ENCODE data around the gene MMP11.
A peak's percentile ranks its signal among the peaks of the same experiment; 100 is the strongest.

MMP11 gene

DNA sequence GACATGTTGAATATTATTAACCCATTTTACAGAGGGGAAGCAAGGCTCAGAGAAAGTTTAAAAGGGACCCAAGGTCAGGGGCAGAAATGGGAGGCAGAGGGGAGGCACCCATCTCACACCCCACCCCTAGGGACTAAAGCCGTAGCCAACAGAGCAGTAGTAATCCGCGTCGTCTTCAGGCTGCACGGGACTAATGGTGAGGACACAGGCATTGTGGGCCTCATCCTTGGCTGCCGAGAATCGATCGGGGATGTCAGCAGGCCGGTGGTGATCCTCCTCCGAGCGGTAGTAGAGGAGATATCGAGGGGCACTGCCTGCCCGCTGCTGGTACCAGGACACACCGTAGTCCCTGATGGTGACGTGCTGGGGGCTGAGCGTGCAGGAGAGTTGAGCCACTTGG is 19.9 kb upstream of the MMP11 start:
- TF ChIP-seq GATA1 (IDR thresholded peaks at IDR 0.05; ENCODE audit: low read depth, low read length) (no peak), POLR2A (IDR thresholded peaks at IDR 0.05; ENCODE audit: low read length) (no peak)
- DNase-seq = no peak

DNA sequence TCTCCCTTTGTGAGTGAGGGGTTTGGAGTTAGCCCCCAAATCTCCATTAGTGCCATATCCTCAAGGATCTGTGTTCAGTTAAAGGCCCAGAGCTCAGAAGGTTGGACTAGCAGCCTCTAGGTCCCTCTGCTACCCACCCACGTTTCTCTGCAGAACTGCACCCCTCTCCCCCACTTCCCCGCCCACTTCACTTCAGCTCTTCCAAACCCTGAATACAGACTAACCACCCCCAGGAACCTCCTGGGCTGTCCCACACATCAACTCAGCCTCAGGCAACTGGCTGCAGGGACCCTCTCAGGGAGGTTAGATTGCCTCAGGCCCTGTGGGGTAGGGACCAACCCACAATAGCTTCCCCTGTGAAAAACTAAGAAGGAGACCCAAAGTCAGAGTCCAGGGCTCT is 19.3 kb upstream of the MMP11 start:
- TF ChIP-seq POLR2A (IDR thresholded peaks at IDR 0.05; ENCODE audit: low read length) (no peak), GATA1 (IDR thresholded peaks at IDR 0.05; ENCODE audit: low read depth, low read length) (no peak)

DNA sequence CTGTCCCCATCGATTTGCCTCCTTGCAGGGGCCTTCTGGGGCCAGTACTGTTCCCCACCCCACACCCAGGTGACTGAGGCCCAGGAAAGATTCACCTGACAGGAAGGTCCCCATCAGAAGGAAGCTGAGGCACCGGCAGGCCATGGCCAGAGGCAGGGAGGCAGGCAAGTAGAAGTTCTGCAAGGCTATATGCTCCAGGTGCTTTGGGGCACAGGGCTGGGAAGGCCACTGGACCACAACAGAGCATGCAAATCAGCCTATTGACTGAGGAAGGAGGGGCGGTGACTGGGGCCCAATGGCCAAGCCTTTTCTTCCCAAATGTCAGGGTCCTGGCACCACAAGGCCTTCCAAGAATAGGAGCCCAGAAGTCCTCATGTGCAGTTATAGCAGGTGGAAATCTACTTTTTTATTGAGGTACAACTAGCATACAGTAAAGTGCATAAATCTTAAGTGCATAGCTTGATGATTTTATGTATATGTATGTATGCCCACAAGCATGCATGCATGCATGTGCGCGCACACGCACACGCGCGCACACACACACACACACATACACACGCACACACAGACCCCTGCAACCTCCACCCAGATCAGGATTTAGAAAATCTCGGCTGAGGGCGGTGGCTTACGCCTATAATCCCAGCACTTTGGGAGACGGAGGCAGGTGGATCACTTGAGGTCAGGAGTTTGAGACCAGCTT is 18.3 kb upstream of the MMP11 start, which contains the start of gene VPREB3:
TSS of gene VPREB3 (minus strand) at position 206 of the 700 bp plus-strand sequence. CDS start at position 144, 62 bp downstream.
- no peak for TF ChIP-seq POLR2A (IDR thresholded peaks at IDR 0.05; ENCODE audit: low read length)
- TF ChIP-seq GATA1 (IDR thresholded peaks at IDR 0.05; ENCODE audit: low read depth, low read length) = no peak
- no peak for DNase-seq

More for the DNA sequence above, 19.3 kb upstream of the MMP11 start:
- no peak for DNase-seq

DNA sequence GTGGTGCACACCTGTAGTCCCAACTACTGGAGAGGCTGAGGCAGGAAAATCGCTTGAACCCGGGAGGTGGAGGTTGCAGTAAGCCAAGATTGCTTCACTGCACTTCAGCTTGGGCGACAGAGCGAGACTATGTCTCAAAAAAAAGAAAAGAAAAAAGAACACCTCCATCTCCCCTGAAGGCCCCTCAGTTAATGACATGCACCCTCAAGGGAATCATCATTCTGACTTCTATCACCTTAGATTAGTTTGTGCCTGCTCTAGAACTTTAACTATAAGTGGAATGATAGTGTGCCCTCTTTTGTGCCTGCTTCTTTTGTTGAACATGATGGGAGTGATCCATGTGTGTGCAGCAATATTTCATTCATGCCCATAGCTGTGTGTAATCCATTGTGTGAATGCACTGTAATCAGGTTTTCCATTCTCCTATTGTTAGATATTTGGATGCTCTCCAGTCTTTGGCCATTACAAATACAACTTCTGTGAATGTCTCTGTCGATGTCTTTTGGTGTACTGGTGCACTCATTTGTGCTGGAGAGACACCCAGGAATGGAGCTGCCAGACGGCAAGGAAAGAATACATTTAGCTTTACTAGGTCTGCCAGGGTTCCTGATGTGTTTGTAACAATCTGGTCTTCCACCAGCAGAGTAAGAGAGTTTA is 17.5 kb upstream of the MMP11 start:
- no peak for TF ChIP-seq GATA1 (IDR thresholded peaks at IDR 0.05; ENCODE audit: low read depth, low read length)
- TF ChIP-seq POLR2A (IDR thresholded peaks at IDR 0.05; ENCODE audit: low read length) = no peak

DNA sequence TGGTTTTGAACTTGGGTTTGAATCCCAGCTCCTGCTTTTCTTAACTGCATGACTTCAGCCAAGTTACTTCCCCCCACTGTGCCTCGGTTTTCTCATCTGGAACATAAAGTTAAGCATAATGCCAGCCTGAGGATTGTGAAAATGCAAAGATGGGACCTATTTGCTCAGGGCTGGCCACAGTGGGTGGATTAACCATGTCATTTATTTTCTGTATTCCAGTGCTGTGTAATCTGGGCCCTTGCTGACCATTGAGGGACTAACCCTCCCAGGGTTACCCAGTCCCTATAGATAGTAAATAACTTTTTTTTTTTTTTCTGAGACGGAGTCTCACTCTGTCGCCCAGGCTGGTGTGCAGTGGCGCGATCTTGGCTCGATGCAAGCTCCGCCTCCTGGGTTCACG is 16.9 kb upstream of the MMP11 start:
- no peak for TF ChIP-seq POLR2A (IDR thresholded peaks at IDR 0.05; ENCODE audit: low read length)
- no peak for TF ChIP-seq GATA1 (IDR thresholded peaks at IDR 0.05; ENCODE audit: low read depth, low read length)
- no peak for DNase-seq

More for the DNA sequence above, 17.5 kb upstream of the MMP11 start:
- DNase-seq = no peak

DNA sequence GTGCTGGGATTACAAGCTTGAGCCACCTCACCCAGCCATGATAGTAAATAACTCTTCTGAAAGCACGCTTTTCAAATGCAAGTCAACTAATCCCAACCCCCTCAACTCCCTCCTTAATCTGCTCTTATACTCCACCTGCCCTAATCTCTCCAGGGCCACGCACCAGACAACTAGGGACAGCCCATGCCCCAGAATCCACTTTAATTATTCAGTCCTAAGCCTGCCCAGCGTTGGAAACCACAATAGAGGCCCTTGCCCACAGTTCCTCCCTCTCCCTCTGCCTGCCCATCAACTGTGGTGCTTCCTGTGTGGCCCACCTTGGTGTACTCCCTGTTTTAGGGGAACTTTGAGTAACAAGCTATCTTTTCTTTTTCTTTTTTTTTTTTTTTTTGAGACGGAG is 15.8 kb upstream of the MMP11 start:
- DNase-seq = no peak
- TF ChIP-seq POLR2A (IDR thresholded peaks at IDR 0.05; ENCODE audit: low read length) (no peak), GATA1 (IDR thresholded peaks at IDR 0.05; ENCODE audit: low read depth, low read length) (no peak)

DNA sequence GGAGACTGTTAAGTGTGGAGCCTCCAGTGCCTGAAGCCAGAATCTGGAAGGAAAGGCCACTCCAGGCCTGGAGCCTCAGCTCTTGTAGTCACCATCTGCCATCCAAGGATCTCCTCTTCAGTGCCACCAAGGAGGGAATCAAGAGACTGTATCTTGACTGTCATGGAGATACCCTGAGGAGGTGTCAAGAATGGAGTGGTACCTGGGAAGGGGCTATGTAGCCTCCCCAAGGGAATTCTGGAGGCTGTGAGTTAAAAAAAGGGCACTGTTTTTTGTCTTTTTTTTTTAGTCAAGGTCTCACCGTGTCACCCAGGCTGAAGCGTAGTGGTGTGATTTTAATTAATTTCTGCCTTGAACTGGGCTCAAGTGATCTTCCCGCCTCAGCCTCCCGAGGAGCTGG is 13.1 kb upstream of the MMP11 start:
- no peak for DNase-seq
- TF ChIP-seq GATA1 (IDR thresholded peaks at IDR 0.05; ENCODE audit: low read depth, low read length) (no peak), POLR2A (IDR thresholded peaks at IDR 0.05; ENCODE audit: low read length) (no peak)

DNA sequence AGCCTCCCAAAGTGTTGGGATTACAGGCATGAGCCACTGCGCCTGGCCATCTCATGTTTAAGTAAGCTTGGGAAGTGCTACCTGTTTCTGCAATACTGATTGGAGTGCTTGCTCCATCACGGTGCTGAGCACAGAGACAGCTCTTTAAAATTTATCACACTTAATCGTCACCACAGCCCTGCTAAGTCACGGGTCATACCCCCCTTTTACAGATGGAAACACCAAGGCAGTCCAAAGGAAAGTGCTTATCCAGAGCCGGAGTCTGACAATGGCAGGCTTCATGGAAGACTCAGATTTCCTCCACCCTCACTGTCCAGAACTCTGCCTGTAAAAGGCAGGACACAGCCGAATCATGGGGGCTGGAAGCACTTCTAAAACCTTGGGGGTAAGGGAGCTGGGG is 12.6 kb upstream of the MMP11 start:
- no peak for TF ChIP-seq GATA1 (IDR thresholded peaks at IDR 0.05; ENCODE audit: low read depth, low read length)
- no peak for TF ChIP-seq POLR2A (IDR thresholded peaks at IDR 0.05; ENCODE audit: low read length)
- DNase-seq = no peak

DNA sequence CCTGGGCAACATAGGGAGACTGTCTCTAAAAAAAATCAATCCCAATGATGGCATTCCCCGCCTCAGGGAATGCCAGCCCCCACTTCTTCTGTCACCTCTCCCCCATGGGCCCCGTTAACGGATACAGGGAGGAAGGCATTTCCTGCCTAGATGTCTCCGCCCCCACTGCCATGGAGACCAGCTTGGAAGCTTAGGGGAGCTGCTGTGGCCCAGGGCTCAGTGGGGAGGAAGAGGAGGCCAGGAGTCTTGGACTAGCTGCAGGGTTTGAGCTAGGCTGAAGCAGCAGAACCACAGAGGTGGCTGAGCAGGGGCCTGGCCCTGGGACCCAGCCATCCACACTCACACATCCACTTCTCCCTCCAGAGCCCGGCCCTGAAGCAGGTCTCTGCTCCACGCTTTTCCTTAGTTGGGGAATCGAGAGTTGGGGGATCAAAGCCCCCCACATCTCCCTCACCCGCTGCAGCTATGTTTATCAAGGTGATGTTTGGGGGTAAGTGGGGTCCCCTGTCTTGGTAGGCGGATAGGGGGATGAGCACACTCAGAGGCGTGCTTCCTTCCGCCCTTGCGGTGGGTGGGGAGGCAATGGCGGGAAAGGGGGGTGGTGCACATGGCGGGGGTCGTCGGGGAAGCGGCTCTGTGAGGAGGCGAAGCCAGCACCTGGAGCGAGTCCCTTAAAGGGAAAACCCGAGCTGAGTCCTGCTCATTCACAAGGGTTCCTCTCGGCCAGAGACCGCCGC is 9.6 kb upstream of the MMP11 start, which contains the start of gene C22orf15:
TSS of gene C22orf15 (plus strand) at position 149 of the 737 bp plus-strand sequence. CDS start at position 466, 317 bp downstream.
- no peak for DNase-seq
- no peak for TF ChIP-seq POLR2A (IDR thresholded peaks at IDR 0.05; ENCODE audit: low read length)

DNA sequence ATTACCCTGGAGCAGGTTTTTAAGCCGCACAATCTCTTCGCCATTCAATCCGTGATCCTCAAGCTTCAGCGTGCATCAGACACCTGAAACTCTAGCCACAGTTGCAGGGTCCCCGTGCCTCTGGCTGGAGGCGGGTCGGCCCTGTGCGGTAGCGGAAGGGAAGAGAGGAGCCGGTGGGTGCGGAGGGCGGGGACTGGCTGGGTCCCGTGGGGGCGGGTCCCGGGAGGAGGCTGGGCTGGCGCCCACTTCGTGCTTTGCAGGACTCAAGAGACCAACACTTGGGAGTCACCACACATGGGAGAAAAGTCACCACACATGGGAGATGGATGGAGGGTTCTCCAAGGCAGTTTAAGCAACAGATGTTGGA is 9.1 kb upstream of the MMP11 start:
- TF ChIP-seq POLR2A (IDR thresholded peaks at IDR 0.05; ENCODE audit: low read length) (no peak), GATA1 (IDR thresholded peaks at IDR 0.05; ENCODE audit: low read depth, low read length) (no peak)
- peak; percentile 14 to 20 for DNase-seq

DNA sequence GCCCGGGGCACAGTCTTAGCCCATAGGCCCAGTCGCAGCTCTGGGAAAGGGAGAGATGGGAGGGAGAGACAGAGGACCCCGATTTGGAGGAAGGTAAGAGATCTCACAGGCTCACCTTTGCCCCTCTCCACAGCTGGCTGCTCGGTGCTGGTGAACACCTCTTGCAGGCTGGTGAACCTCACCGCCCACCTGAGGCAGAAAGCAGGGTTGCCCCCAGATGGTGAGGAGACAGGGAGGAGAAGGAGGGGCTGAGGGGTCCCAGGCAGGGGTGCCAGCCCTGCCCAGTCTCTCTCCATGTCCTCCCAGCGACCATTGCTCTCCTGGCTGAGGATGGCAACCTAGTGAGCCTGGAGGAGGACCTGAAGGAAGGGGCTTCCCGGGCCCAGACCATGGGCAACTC is 8.7 kb upstream of the MMP11 start:
- DNase-seq = no peak
- TF ChIP-seq GATA1 (IDR thresholded peaks at IDR 0.05; ENCODE audit: low read depth, low read length) (no peak), POLR2A (IDR thresholded peaks at IDR 0.05; ENCODE audit: low read length) (no peak)

DNA sequence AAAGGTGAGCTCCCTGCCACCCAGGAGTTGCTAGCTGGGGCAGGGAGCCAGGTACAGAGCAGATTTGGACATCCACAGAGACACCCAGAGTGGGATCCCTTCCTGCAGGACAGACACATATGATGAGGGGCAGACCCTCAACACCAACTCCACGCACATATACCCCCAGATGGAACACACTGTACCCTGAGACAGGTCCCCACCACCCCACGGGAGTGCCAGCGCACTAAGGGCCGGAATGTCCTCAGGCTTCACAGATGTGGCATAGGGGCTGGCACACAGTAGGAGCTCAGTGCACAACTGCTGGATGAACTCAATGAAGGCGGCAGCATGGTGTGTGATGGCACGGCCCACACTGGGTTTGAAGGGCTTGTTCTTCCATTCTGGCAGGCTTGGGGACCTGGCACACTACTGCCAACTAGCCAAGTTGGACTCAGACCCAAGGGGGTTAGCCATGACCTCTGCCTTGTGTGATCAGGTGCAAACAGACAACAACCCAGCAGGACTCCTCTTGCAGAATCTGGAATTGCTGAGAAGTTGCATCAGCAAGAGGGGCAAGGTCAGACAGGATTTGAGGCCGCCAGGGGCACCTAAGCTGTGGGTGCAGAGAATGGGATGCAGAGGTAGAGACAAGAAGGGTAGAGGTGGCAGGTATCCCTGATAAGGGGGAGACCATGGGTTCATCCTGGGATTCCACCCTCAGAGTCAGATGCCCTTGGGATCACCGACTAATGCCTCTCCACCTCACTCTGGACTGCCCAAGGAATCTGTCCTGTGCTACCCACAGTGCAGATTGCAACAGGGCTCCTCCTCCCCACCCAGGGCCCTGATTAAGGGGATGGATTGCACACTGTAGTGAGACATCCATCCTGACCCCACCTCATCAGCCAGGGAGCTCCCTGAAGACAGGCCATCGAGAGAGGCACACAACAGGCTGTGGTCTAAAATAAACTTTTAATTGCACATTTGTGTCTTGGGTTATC is 7.5 kb upstream of the MMP11 start:
- DNase-seq = peak; percentile 23 to 52
- TF ChIP-seq GATA1 (IDR thresholded peaks at IDR 0.05; ENCODE audit: low read depth, low read length) = no peak

DNA sequence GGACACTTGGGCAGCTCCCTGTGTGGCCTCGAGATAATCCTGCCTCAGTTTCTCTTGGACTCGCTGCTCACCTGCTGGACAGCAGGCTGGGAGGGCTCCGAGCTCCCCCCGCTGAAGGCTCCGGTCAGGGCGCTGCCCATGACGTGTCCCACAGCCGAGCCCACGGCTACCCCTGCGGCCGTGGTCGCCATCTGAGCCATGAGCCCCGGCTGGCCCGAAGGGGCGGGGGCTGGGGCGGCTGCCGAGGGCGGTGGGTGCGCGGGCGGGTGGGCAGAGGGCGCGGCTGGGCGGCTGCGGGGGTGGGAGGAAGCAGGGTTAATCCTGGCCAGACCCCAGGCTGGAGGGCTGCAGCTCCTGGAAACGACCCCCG is 5.4 kb upstream of the MMP11 start:
- no peak for DNase-seq
- no peak for TF ChIP-seq POLR2A (IDR thresholded peaks at IDR 0.05; ENCODE audit: low read length)
- no peak for TF ChIP-seq GATA1 (IDR thresholded peaks at IDR 0.05; ENCODE audit: low read depth, low read length)
